ENCODE results near the gene NABP1.

NABP1 gene

GRCh38 chr2:191710411-191710900, 32.5 kb downstream of the NABP1 start:
- DNase-seq (ENCODE audit: low read depth) = peak; percentile 41

- no peak for DNase-seq (ENCODE audit: low read depth)
Observed at GRCh38 chr2:191711621-191712020, 33.7 kb downstream of the NABP1 start.

- DNase-seq (ENCODE audit: low read depth) = no peak
Observed at GRCh38 chr2:191713837-191714236, 35.9 kb downstream of the NABP1 start.

- DNase-seq (ENCODE audit: low read depth) = no peak
Observed at GRCh38 chr2:191714925-191715324, 37.0 kb downstream of the NABP1 start.

GRCh38 chr2:191715471-191715870, 37.5 kb downstream of the NABP1 start:
- DNase-seq (ENCODE audit: low read depth) = no peak

- DNase-seq (ENCODE audit: low read depth) = no peak
Observed at GRCh38 chr2:191719261-191719660, 41.3 kb downstream of the NABP1 start.

GRCh38 chr2:191719938-191720337, 42.0 kb downstream of the NABP1 start:
- no peak for DNase-seq (ENCODE audit: low read depth)

- no peak for DNase-seq (ENCODE audit: low read depth)
Observed at GRCh38 chr2:191721331-191721730, 43.4 kb downstream of the NABP1 start.

- DNase-seq (ENCODE audit: low read depth) = no peak
Observed at GRCh38 chr2:191724015-191724414, 46.1 kb downstream of the NABP1 start.

- no peak for DNase-seq (ENCODE audit: low read depth)
Observed at GRCh38 chr2:191728750-191729624, 51.1 kb downstream of the NABP1 start.

- no peak for DNase-seq (ENCODE audit: low read depth)
Observed at GRCh38 chr2:191730263-191730662, 52.3 kb downstream of the NABP1 start.
